Common myeloid progenitor, CD34-positive (primary cell): Measurements from ENCODE around the gene CHMP2A.
A peak's percentile ranks its signal among the peaks of the same experiment; 100 is the strongest.

Experiments
- CTCF ChIA-PET: fragments of 350-600 bp; sonication (Branson Sonifier 250); formaldehyde crosslinking; loops from one replicate; lab custom pipeline; 2021; ENCODE audit warnings: antibody characterized with exemption; lab: Charles Lee
- POLR2A ChIA-PET: fragments of 350-600 bp; sonication (Branson Sonifier 250); formaldehyde crosslinking; loops from one replicate; lab custom pipeline; 2021; ENCODE audit warnings: antibody characterized with exemption; lab: Charles Lee
- DNase-seq, 3 donors: peaks; one replicate each; pipeline versions ENCODE4 v3.0.0 to v3.0.0-alpha.2; 2013
- H3K27ac ChIP-seq, 2 experiments: 1 replicate in 1 of 2; 2 replicates in 1 of 2; pipeline ENCODE4 v1.7.0; 2013; ENCODE audit warnings: inconsistent platforms in 2 of 2, low read length in 2 of 2, mild to moderate bottlenecking in 2 of 2, low read depth in 1 of 2, moderate library complexity in 1 of 2; ENCODE audit not compliant: severe bottlenecking in 2 of 2, insufficient read depth in 1 of 2, poor library complexity in 1 of 2
- H3K27me3 ChIP-seq, 5 experiments: replicated peaks in 2 of 5; 1 replicate in 3 of 5; 2 replicates in 2 of 5; pipeline versions ENCODE4 v1.6.1 to v1.7.0; 2013; ENCODE audit warnings: low read length in 4 of 5, mild to moderate bottlenecking in 2 of 5, moderate library complexity in 2 of 5, inconsistent platforms in 1 of 5; ENCODE audit not compliant: insufficient read depth in 5 of 5, control insufficient read depth in 4 of 5
- H3K36me3 ChIP-seq, 4 experiments: 1 replicate in 2 of 4; 2 replicates in 2 of 4; pipeline versions ENCODE4 v1.6.1 to v1.7.0; 2013; ENCODE audit warnings: low read length in 3 of 4, control low read depth in 1 of 4, mild to moderate bottlenecking in 1 of 4; ENCODE audit not compliant: control insufficient read depth in 4 of 4, insufficient read depth in 4 of 4
- H3K4me1 ChIP-seq, 4 experiments: 1 replicate in 3 of 4; 2 replicates in 1 of 4; pipeline versions ENCODE4 v1.6.1 to v1.7.1; 2013; ENCODE audit warnings: low read length in 3 of 4, mild to moderate bottlenecking in 3 of 4, control low read depth in 1 of 4, inconsistent platforms in 1 of 4, moderate library complexity in 1 of 4; ENCODE audit not compliant: control insufficient read depth in 4 of 4, insufficient read depth in 4 of 4; ENCODE audit errors: control extremely low read depth in 1 of 4
- H3K4me3 ChIP-seq, 7 experiments: 1 replicate in 4 of 7; 2 replicates in 3 of 7; pipeline versions ENCODE4 v1.5.1 to v1.7.0; 2013; ENCODE audit warnings: mild to moderate bottlenecking in 7 of 7, low read length in 6 of 7, moderate library complexity in 6 of 7, inconsistent platforms in 2 of 7, low read depth in 2 of 7, control low read depth in 1 of 7; ENCODE audit not compliant: insufficient read depth in 4 of 7, control insufficient read depth in 1 of 7; ENCODE audit errors: extremely low read depth in 1 of 7
- H3K9me3 ChIP-seq, 5 experiments: 1 replicate in 4 of 5; 2 replicates in 1 of 5; pipeline versions ENCODE4 v1.6.1 to v1.7.1; 2013; ENCODE audit warnings: low read length in 4 of 5, mild to moderate bottlenecking in 2 of 5, inconsistent platforms in 1 of 5, low read depth in 1 of 5, moderate library complexity in 1 of 5; ENCODE audit not compliant: control insufficient read depth in 4 of 5, insufficient read depth in 2 of 5; ENCODE audit errors: control extremely low read depth in 1 of 5
- WGBS: methylation state at CpG from one replicate; pipeline ENCODE4 v1.1.5; 2013; ENCODE audit not compliant: insufficient coverage; 5-methylcytosine and 5-hydroxymethylcytosine counted together

The CHMP2A gene

DNA sequence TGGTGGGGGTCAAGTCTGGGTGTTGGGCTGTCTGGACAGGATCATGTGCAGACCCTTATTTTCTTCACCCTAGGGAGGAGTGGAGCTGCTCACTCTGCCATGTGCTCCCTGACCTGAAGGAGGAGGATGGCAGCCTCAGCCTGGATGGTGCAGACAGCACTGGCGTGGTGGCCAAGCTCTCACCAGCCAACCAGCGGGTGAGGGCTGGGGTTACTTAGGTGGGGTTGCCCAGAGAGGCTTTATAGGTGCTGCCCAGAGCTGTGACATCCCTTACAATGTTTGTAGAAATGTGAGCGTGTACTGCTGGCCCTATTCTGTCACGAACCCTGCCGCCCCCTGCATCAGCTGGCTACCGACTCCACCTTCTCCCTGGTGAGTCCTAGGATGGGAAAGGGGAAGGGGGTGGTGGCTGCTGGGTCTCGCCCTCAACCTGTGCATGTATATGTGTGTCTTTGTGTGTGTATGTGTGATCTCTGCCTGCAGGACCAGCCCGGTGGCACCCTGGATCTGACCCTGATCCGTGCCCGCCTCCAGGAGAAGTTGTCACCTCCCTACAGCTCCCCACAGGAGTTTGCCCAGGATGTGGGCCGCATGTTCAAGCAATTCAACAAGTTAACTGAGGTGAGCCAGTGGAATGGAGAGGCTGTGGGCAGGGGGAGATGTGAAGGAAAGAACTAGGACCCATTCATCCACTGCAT lies 5.1 kb downstream of the CHMP2A start:
- CTCF ChIA-PET: interaction anchor here (2.0 to 3.3 kb wide), 2 partner anchors 30 to 36 kb away, joined by 5 to 14 read pairs; partner anchors contain the start of gene ZBTB45

GRCh38 chr19:58548859-58549663 lies 5.8 kb downstream of the CHMP2A start:
- H3K27me3 ChIP-seq: no peaks in the 10 kb centered on the region
- no peaks in the 10 kb centered on the region for H3K9me3 ChIP-seq
- ChIA-PET CTCF (interaction anchor here (2.0 to 3.3 kb wide), 2 partner anchors 30 to 35 kb away, joined by 5 to 14 read pairs; partner anchors contain the start of gene ZBTB45), POLR2A (no interaction called here)
- no peak overlapping the region for H3K27ac ChIP-seq
- peaks cover 20 to 77% (median 69%) of the 10 kb centered on the region in 4 experiments for H3K36me3 ChIP-seq
- no peak overlapping the region for H3K4me3 ChIP-seq
- no peak for DNase-seq
- H3K4me1 ChIP-seq: peaks cover 16 to 29% (median 25%) of the 10 kb centered on the region in 4 experiments
- WGBS: 97% methylated on average over 20 of the region's 20 CpGs

More for the DNA sequence above, 5.1 kb downstream of the CHMP2A start:
- WGBS: 100% methylated on average over 8 of the region's 11 CpGs
- POLR2A ChIA-PET: no interaction called here
- DNase-seq: no peak
- peaks cover 16 to 36% (median 33%) of the 10 kb centered on the region in 4 experiments for H3K4me1 ChIP-seq
- H3K36me3 ChIP-seq: peaks cover 20 to 77% (median 69%) of the 10 kb centered on the region in 4 experiments
- no peaks in the 10 kb centered on the region for H3K9me3 ChIP-seq
- no peak overlapping the region for H3K27ac ChIP-seq
- no peak overlapping the region for H3K4me3 ChIP-seq
- H3K27me3 ChIP-seq: no peaks in the 10 kb centered on the region

DNA sequence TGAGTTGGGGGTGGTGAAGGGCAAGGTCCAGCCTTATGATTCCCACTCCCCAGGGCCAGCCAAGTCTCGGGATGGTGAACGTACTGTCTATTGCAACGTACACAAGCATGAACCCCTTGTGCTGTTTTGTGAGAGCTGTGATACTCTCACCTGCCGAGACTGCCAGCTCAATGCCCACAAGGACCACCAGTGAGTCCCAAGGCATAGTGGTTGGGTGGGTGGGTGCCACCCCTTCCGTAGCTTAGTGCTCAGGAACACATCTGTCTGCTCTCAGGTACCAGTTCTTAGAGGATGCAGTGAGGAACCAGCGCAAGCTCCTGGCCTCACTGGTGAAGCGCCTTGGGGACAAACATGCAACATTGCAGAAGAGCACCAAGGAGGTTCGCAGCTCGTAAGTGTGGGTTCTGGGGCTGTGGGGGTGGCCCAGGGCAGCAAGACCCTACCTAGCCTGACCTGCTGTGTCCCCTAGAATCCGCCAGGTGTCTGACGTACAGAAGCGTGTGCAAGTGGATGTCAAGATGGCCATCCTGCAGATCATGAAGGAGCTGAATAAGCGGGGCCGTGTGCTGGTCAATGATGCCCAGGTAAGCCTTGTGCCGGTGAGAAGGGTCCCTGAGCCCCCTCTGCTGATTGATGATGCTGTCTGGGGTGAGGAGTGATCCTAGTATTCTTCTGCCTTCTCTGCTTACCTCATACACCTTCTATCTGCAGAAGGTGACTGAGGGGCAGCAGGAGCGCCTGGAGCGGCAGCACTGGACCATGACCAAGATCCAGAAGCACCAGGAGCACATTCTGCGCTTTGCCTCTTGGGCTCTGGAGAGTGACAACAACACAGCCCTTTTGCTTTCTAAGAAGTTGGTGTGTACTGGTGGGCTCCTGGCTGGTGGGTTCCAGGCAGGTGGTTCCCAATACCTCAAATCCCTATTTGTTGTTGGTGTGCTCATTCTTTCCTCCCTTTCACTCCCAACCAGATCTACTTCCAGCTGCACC lies 7.3 kb downstream of the CHMP2A start:
- ChIA-PET CTCF (interaction anchor here (0.9 to 3.1 kb wide), 4 partner anchors 14 to 33 kb away, joined by 3 to 19 read pairs (median 4); partner anchors contain the start of gene ZBTB45), POLR2A (no interaction called here)
- no peaks in the 10 kb centered on the region for H3K9me3 ChIP-seq
- H3K4me1 ChIP-seq: peaks cover 13 to 26% (median 24%) of the 10 kb centered on the region in 4 experiments
- WGBS: 97% methylated on average over 17 of the region's 18 CpGs
- H3K4me3 ChIP-seq: no peak overlapping the region
- no peaks in the 10 kb centered on the region for H3K27me3 ChIP-seq
- H3K27ac ChIP-seq: no peak overlapping the region
- peaks cover 17 to 74% (median 65%) of the 10 kb centered on the region in 4 experiments for H3K36me3 ChIP-seq
- DNase-seq: no peak

GRCh38 chr19:58546019-58546530 lies 8.8 kb downstream of the CHMP2A start:
- Histone ChIP-seq H3K9me3 (no peaks in the 10 kb centered on the region), H3K36me3 (peaks cover 17 to 59% (median 50%) of the 10 kb centered on the region in 4 experiments), H3K4me3 (peak overlapping the region; percentile 88 to 99 (median 92)), H3K27ac (peak overlapping the region; percentile 66 to 91), H3K27me3 (no peaks in the 10 kb centered on the region), H3K4me1 (peaks cover 13 to 26% (median 24%) of the 10 kb centered on the region in 4 experiments)
- POLR2A ChIA-PET: no interaction called here
- WGBS: 22% methylated on average over 1 of the region's 1 CpG
- no peak for DNase-seq
- CTCF ChIA-PET: interaction anchor here (3.1 to 4.0 kb wide), 2 partner anchors 8 to 26 kb away, joined by 14 to 19 read pairs; partner anchors contain the start of genes CHMP2A and ZBTB45

- no peak for DNase-seq
- Histone ChIP-seq H3K36me3 (peaks cover 17 to 52% (median 47%) of the 10 kb centered on the region in 4 experiments), H3K27ac (peak overlapping the region; percentile 66 to 91), H3K4me1 (peaks cover 13 to 26% (median 24%) of the 10 kb centered on the region in 4 experiments), H3K27me3 (no peaks in the 10 kb centered on the region), H3K9me3 (no peaks in the 10 kb centered on the region), H3K4me3 (peak overlapping the region; percentile 88 to 99 (median 92))
- ChIA-PET CTCF (interaction anchor here (3.1 to 4.0 kb wide), 2 partner anchors 9 to 26 kb away, joined by 14 to 19 read pairs; partner anchors contain the start of genes CHMP2A and ZBTB45), POLR2A (interaction anchor here (0.7 to 2.5 kb wide), 2 partner anchors 8 to 9 kb away, joined by 3 to 18 read pairs; partner anchors contain the start of gene CHMP2A)
- 10% methylated on average over 18 of the region's 21 CpGs for WGBS
Observed at GRCh38 chr19:58545286-58546018, 9.5 kb downstream of the CHMP2A start.
